OCI-LY1 (cell line): ENCODE data around the gene TRAPPC14.

Source experiments
- H2AFZ ChIP-seq: fragments of 200-600 bp; sonication (generic), shearing (Covaris generic); 2 replicates; pipeline ENCODE4 v1.6.0; 2014; ENCODE audit warnings: antibody characterized with exemption, mild to moderate bottlenecking, low read length
- H3F3A ChIP-seq: fragments of 200-600 bp; sonication (generic), shearing (Covaris generic); 2 replicates; pipeline ENCODE4 v1.6.0; 2014; ENCODE audit warnings: mild to moderate bottlenecking, antibody characterized with exemption, low read length, moderate library complexity; ENCODE audit not compliant: insufficient read depth
- H3K27ac ChIP-seq: fragments of 200-600 bp; sonication (generic); 2 replicates; pipeline ENCODE4 v1.5.1; 2014; ENCODE audit warnings: low read length, mixed run types, mild to moderate bottlenecking, low read depth; ENCODE audit not compliant: poor library complexity, severe bottlenecking
- H3K27me3 ChIP-seq: fragments of 200-600 bp; sonication (generic); 2 replicates; pipeline ENCODE4 v1.6.0; 2014; ENCODE audit warnings: antibody characterized with exemption, mild to moderate bottlenecking, low read length, moderate library complexity; ENCODE audit not compliant: insufficient read depth
- H3K36me3 ChIP-seq: fragments of 200-600 bp; sonication (generic); 2 replicates; pipeline ENCODE4 v1.6.1; 2014; ENCODE audit warnings: mild to moderate bottlenecking, antibody characterized with exemption, low read length, moderate library complexity, mixed read lengths; ENCODE audit not compliant: insufficient read depth
- H3K4me1 ChIP-seq: fragments of 200-600 bp; sonication (generic); 2 replicates; pipeline ENCODE4 v1.5.1; 2014; ENCODE audit warnings: mild to moderate bottlenecking, low read length, moderate library complexity; ENCODE audit not compliant: insufficient read depth, severe bottlenecking
- H3K4me2 ChIP-seq: fragments of 200-600 bp; sonication (generic), shearing (Covaris generic); 2 replicates; pipeline ENCODE4 v1.6.1; 2014; ENCODE audit warnings: low read length
- H3K4me3 ChIP-seq: fragments of 200-600 bp; sonication (generic); 2 replicates; pipeline ENCODE4 v1.5.1; 2014; ENCODE audit warnings: low read length, low read depth, mild to moderate bottlenecking, mixed read lengths; ENCODE audit not compliant: poor library complexity, severe bottlenecking
- H3K79me2 ChIP-seq: fragments of 200-600 bp; shearing (Covaris generic); 2 replicates; pipeline ENCODE4 v1.6.1; 2016; ENCODE audit warnings: mixed run types, low read length, mixed read lengths; ENCODE audit not compliant: insufficient read depth
- H3K9ac ChIP-seq: fragments of 200-600 bp; sonication (generic), shearing (Covaris generic); 2 replicates; pipeline ENCODE4 v1.6.1; 2014; ENCODE audit warnings: mild to moderate bottlenecking, low read length, mixed read lengths
- H3K9me2 ChIP-seq: fragments of 200-600 bp; sonication (generic), shearing (Covaris generic); 2 replicates; pipeline ENCODE4 v1.6.1; 2014; ENCODE audit warnings: low read depth, mild to moderate bottlenecking, low read length, mixed read lengths
- H3K9me3 ChIP-seq: fragments of 200-600 bp; shearing (Covaris generic); 2 replicates; pipeline ENCODE4 v1.6.1; 2014; ENCODE audit warnings: low read length, mixed read lengths
- H4K20me1 ChIP-seq: fragments of 200-600 bp; sonication (generic), shearing (Covaris generic); 2 replicates; pipeline ENCODE4 v1.6.0; 2016; ENCODE audit warnings: mild to moderate bottlenecking, low read length; ENCODE audit not compliant: insufficient read depth
- EZH2 ChIP-seq: fragments of 200-600 bp; sonication (generic), shearing (Covaris generic); IDR thresholded peaks from 2 replicates; pipeline ENCODE4 v1.8.0; 2017; ENCODE audit warnings: borderline replicate concordance, mixed run types, mild to moderate bottlenecking, antibody characterized with exemption, low read length, moderate library complexity, mixed read lengths
- TF ChIP-seq, protein P1 (sequence below): fragments of 200-600 bp; sonication (generic), shearing (Covaris generic); IDR thresholded peaks from 2 replicates; pipeline ENCODE4 v1.5.1; 2017; ENCODE audit warnings: mild to moderate bottlenecking, antibody characterized with exemption, low read length, moderate library complexity, mixed read lengths

TRAPPC14 gene

DNA sequence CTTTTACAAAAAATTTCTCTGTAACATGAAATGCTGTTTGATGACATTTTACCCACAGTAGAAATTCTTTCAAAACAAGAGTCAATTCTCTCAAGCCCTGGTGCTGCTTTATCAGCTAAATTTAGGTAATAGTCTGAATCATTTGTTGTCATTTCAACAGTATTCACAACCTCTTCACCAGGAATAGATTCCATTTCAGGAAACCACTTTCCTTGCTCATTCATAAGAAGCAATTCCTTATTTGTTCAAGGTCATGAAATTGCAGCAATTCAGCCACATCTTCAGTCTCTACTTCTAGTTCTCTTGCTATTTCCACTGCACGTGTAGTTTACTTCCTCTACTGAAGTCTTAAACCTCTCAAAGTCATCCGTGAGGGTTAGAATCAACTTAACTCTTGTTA is 33.3 kb upstream of the TRAPPC14 start:
- TF ChIP-seq EZH2 = no peak
- TF ChIP-seq, protein P1, sequence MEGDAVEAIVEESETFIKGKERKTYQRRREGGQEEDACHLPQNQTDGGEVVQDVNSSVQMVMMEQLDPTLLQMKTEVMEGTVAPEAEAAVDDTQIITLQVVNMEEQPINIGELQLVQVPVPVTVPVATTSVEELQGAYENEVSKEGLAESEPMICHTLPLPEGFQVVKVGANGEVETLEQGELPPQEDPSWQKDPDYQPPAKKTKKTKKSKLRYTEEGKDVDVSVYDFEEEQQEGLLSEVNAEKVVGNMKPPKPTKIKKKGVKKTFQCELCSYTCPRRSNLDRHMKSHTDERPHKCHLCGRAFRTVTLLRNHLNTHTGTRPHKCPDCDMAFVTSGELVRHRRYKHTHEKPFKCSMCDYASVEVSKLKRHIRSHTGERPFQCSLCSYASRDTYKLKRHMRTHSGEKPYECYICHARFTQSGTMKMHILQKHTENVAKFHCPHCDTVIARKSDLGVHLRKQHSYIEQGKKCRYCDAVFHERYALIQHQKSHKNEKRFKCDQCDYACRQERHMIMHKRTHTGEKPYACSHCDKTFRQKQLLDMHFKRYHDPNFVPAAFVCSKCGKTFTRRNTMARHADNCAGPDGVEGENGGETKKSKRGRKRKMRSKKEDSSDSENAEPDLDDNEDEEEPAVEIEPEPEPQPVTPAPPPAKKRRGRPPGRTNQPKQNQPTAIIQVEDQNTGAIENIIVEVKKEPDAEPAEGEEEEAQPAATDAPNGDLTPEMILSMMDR = no peak
- Histone ChIP-seq H3K4me3 (no peak overlapping the region), H3K4me1 (peaks cover 64% of the 10 kb centered on the region), H2AFZ (peak overlapping the region; percentile 2; the same call in 1 of the 2 replicates), H4K20me1 (no peaks in the 10 kb centered on the region), H3K27me3 (no peaks in the 10 kb centered on the region), H3K9me3 (no peaks in the 10 kb centered on the region), H3K79me2 (no peaks in the 10 kb centered on the region), H3K4me2 (peak overlapping the region; percentile 29; the same call in 1 of the 2 replicates), H3K36me3 (no peaks in the 10 kb centered on the region), H3F3A (peaks cover 7% of the 10 kb centered on the region; the same call in 1 of the 2 replicates), H3K27ac (peak overlapping the region; percentile 93), H3K9me2 (no peaks in the 10 kb centered on the region), H3K9ac (peak overlapping the region; percentile 38)

DNA sequence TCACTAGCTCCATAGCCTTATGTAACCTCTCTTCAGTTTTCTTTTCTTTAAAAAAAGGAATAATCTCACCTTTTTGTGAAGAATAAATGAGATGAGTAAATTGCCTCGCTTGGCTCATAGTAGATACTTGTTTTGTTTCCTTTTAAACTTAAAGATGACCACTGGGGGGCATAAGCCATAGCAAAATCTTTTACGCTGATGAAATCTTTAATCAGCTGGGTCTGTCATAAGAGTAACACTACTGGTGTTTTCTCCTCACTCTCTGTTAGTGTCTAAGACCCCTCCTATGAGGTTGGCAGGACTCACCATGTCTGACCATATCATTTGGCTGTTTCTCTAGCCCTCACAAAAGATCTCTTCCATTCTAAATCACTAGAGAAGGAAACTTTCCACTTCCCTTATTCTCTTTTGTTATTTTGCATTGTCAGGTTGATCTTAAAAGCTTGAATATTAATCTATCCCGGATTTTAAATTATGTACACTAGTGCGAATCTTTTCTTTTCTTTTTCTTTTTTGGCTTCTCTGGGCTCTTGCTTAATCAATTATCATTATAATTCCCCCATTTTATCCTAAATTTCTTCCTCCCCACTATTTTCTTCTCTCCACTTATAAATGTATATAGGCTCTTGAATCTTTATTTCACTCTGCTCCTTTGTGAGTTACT is 31.7 kb upstream of the TRAPPC14 start:
- Histone ChIP-seq H3K9ac (peak overlapping the region; percentile 38; the same call in 1 of the 2 replicates), H3K9me2 (no peaks in the 10 kb centered on the region), H4K20me1 (no peaks in the 10 kb centered on the region), H3K79me2 (no peaks in the 10 kb centered on the region), H3K27me3 (no peaks in the 10 kb centered on the region), H3K4me3 (no peak overlapping the region), H3K9me3 (no peaks in the 10 kb centered on the region), H3K4me2 (peak overlapping the region; percentile 29; the same call in 1 of the 2 replicates), H3F3A (peaks cover 6% of the 10 kb centered on the region; the same call in 1 of the 2 replicates), H3K4me1 (peaks cover 53% of the 10 kb centered on the region), H2AFZ (no peak overlapping the region), H3K36me3 (no peaks in the 10 kb centered on the region), H3K27ac (peak overlapping the region; percentile 93)
- TF ChIP-seq EZH2 = no peak
- TF ChIP-seq, protein P1 = peak; percentile 76

DNA sequence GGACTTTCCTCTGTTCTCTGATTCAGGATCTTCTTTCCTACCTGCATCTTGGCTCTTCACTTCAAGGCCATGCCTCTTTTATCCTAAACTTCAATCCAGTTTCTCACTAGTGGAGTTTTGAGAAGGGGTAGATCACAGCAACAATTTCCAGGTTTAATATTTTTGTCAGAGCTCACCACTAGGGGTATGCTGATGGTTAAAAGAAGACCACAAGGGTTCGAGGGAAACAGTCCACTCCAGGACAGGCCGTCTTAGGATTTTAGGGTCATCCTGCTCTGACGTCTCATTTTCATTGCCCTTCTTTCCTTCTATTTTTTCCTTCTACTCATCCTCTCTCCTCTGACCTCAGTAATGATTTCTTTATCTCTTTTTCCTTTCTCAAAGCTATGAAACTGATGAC is 30.5 kb upstream of the TRAPPC14 start:
- TF ChIP-seq, protein P1 = peak; percentile 53; the same call in 1 of the 2 replicates
- TF ChIP-seq EZH2 = no peak
- H4K20me1 ChIP-seq = no peaks in the 10 kb centered on the region

More for the DNA sequence above, 30.5 kb upstream of the TRAPPC14 start:
- no peak overlapping the region for H3K4me3 ChIP-seq
- H3K79me2 ChIP-seq = no peaks in the 10 kb centered on the region
- no peaks in the 10 kb centered on the region for H3K36me3 ChIP-seq
- H3F3A ChIP-seq = no peaks in the 10 kb centered on the region
- H3K9me2 ChIP-seq = no peaks in the 10 kb centered on the region
- peak overlapping the region; percentile 9; the same call in 1 of the 2 replicates for H3K9ac ChIP-seq
- no peaks in the 10 kb centered on the region for H3K27me3 ChIP-seq
- H3K4me1 ChIP-seq = peaks cover 52% of the 10 kb centered on the region
- H3K27ac ChIP-seq = peak overlapping the region; percentile 93
- no peak overlapping the region for H2AFZ ChIP-seq
- no peaks in the 10 kb centered on the region for H3K9me3 ChIP-seq
- no peak overlapping the region for H3K4me2 ChIP-seq
